Measurements from ENCODE around the gene CLEC16A. TPM values are rescaled to one million over a fixed set of nuclear protein-coding genes. Genes with fewer than 3 reads are reported as not detected.

Gene CLEC16A
- 12.1 and 14.3 TPM in 2 replicates for total RNA-seq

GRCh38 chr16:10944249-10945064, at the start of gene CLEC16A:
CLEC16A (plus strand) TSS chr16:10944564; CDS start chr16:10944718, 154 bp downstream.

DNA sequence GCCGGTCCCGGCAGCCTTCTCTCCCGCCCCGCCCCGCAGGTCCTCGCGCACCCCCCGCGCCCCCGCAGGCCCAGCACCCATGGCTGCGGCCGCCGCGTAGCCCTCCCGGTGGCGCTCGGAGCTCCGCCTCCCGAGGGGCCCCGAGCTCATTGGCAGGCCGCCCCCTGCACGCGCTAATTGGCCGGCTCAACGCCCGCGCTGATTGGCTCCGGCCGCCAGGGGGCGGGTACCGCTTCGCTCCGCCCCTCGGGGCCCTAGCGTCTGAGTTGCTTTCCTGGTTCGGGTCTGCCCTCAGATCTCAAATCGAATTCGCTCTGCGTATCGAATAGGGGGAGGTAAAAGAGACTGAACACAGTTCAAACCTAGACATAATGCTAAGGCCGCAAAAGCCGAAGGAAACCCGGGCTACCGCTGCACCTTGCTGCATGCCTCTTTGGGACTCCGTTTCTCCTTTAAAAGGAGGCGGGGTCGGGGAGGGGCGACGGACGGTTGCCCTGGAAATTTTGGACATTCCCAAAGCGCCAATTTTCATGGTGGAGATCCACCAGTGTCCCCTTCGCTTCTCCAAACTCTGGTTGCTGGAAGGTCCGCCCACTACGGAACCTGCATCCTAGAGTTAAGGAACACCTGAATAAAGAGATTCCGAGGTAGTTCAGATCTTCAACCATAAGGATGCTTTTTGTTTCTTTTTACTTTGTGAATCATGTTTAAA, 1.9 kb upstream of the CLEC16A start, which contains the start of gene DEXI:
Gene DEXI, minus strand, starts transcription at position 117 of the 712 bp plus-strand sequence. CDS start 463 bp downstream, outside the sequence.

Other genes starting within 250 kb of the CLEC16A start
- not detected in 2 replicates for gene TEKT5, start 249.6 kb upstream of the CLEC16A start, total RNA-seq
- 24.6 and 31.3 TPM in 2 replicates for gene NUBP1, start 200.7 kb upstream of the CLEC16A start, total RNA-seq
- gene TVP23A, start 125.8 kb upstream of the CLEC16A start, total RNA-seq, result not detected in 2 replicates
- gene CIITA, start 67.4 kb upstream of the CLEC16A start, total RNA-seq, result 0.04 TPM in 1 of 2 replicates, not detected in the other
- gene DEXI, start 2.1 kb upstream of the CLEC16A start, total RNA-seq, result 82.4 and 82.9 TPM in 2 replicates